Measurements from ENCODE around the gene SLC44A4. TPM values are rescaled to one million over a fixed set of nuclear protein-coding genes. Genes with fewer than 3 reads are reported as not detected.
A peak's percentile ranks its signal among the peaks of the same experiment; 100 is the strongest.
"Not testable (repeated sequence)": the region's sequence is repeated elsewhere in the genome, so short reads cannot be mapped to it uniquely, and the experiment has no call there.

The SLC44A4 gene
- total RNA-seq, 1 donor from 2014 or later = 0.86 TPM

GRCh38 chr6:31861919-31862343 is 16.9 kb downstream of the SLC44A4 start:
- ATAC-seq = no peak
- no peak for DNase-seq (ENCODE audit: low spot score)

- DNase-seq (ENCODE audit: low spot score) (no peak), ATAC-seq (no peak)
Observed at GRCh38 chr6:31861150-31861549, 17.6 kb downstream of the SLC44A4 start.

GRCh38 chr6:31860349-31860748 is 18.4 kb downstream of the SLC44A4 start:
- ATAC-seq (no peak), DNase-seq (ENCODE audit: low spot score) (no peak)

- DNase-seq (ENCODE audit: low spot score) = no peak
- no peak for ATAC-seq
Observed at GRCh38 chr6:31859923-31860322, 18.9 kb downstream of the SLC44A4 start.

GRCh38 chr6:31858707-31859106 is 20.1 kb downstream of the SLC44A4 start:
- ATAC-seq (no peak), DNase-seq (ENCODE audit: low spot score) (no peak)

- DNase-seq (ENCODE audit: low spot score) = not testable (repeated sequence)
Observed at GRCh38 chr6:31857774-31858173, 21.0 kb downstream of the SLC44A4 start.

GRCh38 chr6:31851980-31852718 is 26.6 kb downstream of the SLC44A4 start:
- DNase-seq (ENCODE audit: low spot score) = not testable (repeated sequence)

More at GRCh38 chr6:31857774-31858173, 21.0 kb downstream of the SLC44A4 start:
- ATAC-seq = not testable (repeated sequence)

GRCh38 chr6:31851485-31851832 is 27.3 kb downstream of the SLC44A4 start:
- DNase-seq (ENCODE audit: low spot score) = no peak

More at GRCh38 chr6:31851980-31852718, 26.6 kb downstream of the SLC44A4 start:
- ATAC-seq = not testable (repeated sequence)

GRCh38 chr6:31850765-31851484 is 27.9 kb downstream of the SLC44A4 start:
- ATAC-seq (peak; percentile 58), DNase-seq (ENCODE audit: low spot score) (no peak)

More at GRCh38 chr6:31851485-31851832, 27.3 kb downstream of the SLC44A4 start:
- peak; percentile 82 for ATAC-seq

GRCh38 chr6:31847276-31847978 is 31.4 kb downstream of the SLC44A4 start:
- DNase-seq (ENCODE audit: low spot score) (no peak), ATAC-seq (no peak)

GRCh38 chr6:31844507-31844906 is 34.3 kb downstream of the SLC44A4 start:
- DNase-seq (ENCODE audit: low spot score) (no peak), ATAC-seq (peak; percentile 62)

- DNase-seq (ENCODE audit: low spot score) (no peak), ATAC-seq (no peak)
Observed at GRCh38 chr6:31842053-31842452, 36.7 kb downstream of the SLC44A4 start.

GRCh38 chr6:31839779-31840126 is 39.0 kb downstream of the SLC44A4 start:
- not testable (repeated sequence) for ATAC-seq; DNase-seq (ENCODE audit: low spot score)

GRCh38 chr6:31838968-31839367 is 39.8 kb downstream of the SLC44A4 start:
- no peak for ATAC-seq
- DNase-seq (ENCODE audit: low spot score) = no peak

GRCh38 chr6:31838114-31838553 is 40.7 kb downstream of the SLC44A4 start:
- ATAC-seq; DNase-seq (ENCODE audit: low spot score): not testable (repeated sequence)

- ATAC-seq (no peak), DNase-seq (ENCODE audit: low spot score) (no peak)
Observed at GRCh38 chr6:31837369-31838113, 41.3 kb downstream of the SLC44A4 start.

- ATAC-seq (peak; percentile 10), DNase-seq (ENCODE audit: low spot score) (no peak)
Observed at GRCh38 chr6:31836474-31837368, 42.1 kb downstream of the SLC44A4 start.

- no peak for DNase-seq (ENCODE audit: low spot score)
- no peak for ATAC-seq
Observed at GRCh38 chr6:31836047-31836473, 42.7 kb downstream of the SLC44A4 start.

- peak; percentile 91 for DNase-seq (ENCODE audit: low spot score)
- peak; percentile 76 for ATAC-seq
Observed at GRCh38 chr6:31834367-31835250, 44.2 kb downstream of the SLC44A4 start.
